ENCODE results near the gene WDR38.

Gene WDR38

GRCh38 chr9:124854161-124854560, 901 bp downstream of the WDR38 start:
- no peak for DNase-seq
- in situ Hi-C loops (cut with HindIII; ENCODE audit: low pct_ligation_motif_present, low pct_unique_long_range_greater_than_20kb, low sequenced_read_pairs): no loop called here

GRCh38 chr9:124854822-124855221, 1.6 kb downstream of the WDR38 start:
- DNase-seq: no peak
- in situ Hi-C loops (cut with HindIII; ENCODE audit: low pct_ligation_motif_present, low pct_unique_long_range_greater_than_20kb, low sequenced_read_pairs): no loop called here

GRCh38 chr9:124855566-124855943, 2.3 kb downstream of the WDR38 start:
- in situ Hi-C loops (cut with HindIII; ENCODE audit: low pct_ligation_motif_present, low pct_unique_long_range_greater_than_20kb, low sequenced_read_pairs): no loop called here
- DNase-seq: no peak

- in situ Hi-C loops (cut with HindIII; ENCODE audit: low pct_ligation_motif_present, low pct_unique_long_range_greater_than_20kb, low sequenced_read_pairs): no loop called here
- peak; percentile 52 for DNase-seq
These were observed 2.9 kb downstream of the WDR38 start for GRCh38 chr9:124855944-124856765.

- in situ Hi-C loops (cut with HindIII; ENCODE audit: low pct_ligation_motif_present, low pct_unique_long_range_greater_than_20kb, low sequenced_read_pairs): no loop called here
These were observed 4.4 kb downstream of the WDR38 start for GRCh38 chr9:124857533-124858162.

GRCh38 chr9:124858330-124859046, 5.2 kb downstream of the WDR38 start:
- no peak for DNase-seq
- in situ Hi-C loops (cut with HindIII; ENCODE audit: low pct_ligation_motif_present, low pct_unique_long_range_greater_than_20kb, low sequenced_read_pairs): no loop called here

More at GRCh38 chr9:124857533-124858162, 4.4 kb downstream of the WDR38 start:
- no peak for DNase-seq

- DNase-seq: no peak
- in situ Hi-C loops (cut with HindIII; ENCODE audit: low pct_ligation_motif_present, low pct_unique_long_range_greater_than_20kb, low sequenced_read_pairs): no loop called here
These were observed 6.7 kb downstream of the WDR38 start for GRCh38 chr9:124859803-124860581.

GRCh38 chr9:124860582-124861341, 7.5 kb downstream of the WDR38 start:
- in situ Hi-C loops (cut with HindIII; ENCODE audit: low pct_ligation_motif_present, low pct_unique_long_range_greater_than_20kb, low sequenced_read_pairs): no loop called here
- no peak for DNase-seq

- in situ Hi-C loops (cut with HindIII; ENCODE audit: low pct_ligation_motif_present, low pct_unique_long_range_greater_than_20kb, low sequenced_read_pairs): no loop called here
- DNase-seq: peak; percentile 92
These were observed 8.3 kb downstream of the WDR38 start, which contains the start of the genes ARPC5L and RPL35 for GRCh38 chr9:124861342-124862229. Gene ARPC5L, plus strand, starts transcription at chr9:124862130. Its CDS starts 7,161 bp downstream, at chr9:124869291. Gene RPL35, minus strand, starts transcription at chr9:124861957. Its CDS starts 45 bp downstream, at chr9:124861912.

GRCh38 chr9:124863371-124863871, 10.2 kb downstream of the WDR38 start:
- in situ Hi-C loops (cut with HindIII; ENCODE audit: low pct_ligation_motif_present, low pct_unique_long_range_greater_than_20kb, low sequenced_read_pairs): no loop called here
- no peak for DNase-seq

- peak; percentile 84 for DNase-seq
- in situ Hi-C loops (cut with HindIII; ENCODE audit: low pct_ligation_motif_present, low pct_unique_long_range_greater_than_20kb, low sequenced_read_pairs): no loop called here
These were observed 15.5 kb downstream of the WDR38 start for GRCh38 chr9:124868511-124869465.

GRCh38 chr9:124869466-124869985, 16.3 kb downstream of the WDR38 start:
- peak; percentile 35 for DNase-seq
- in situ Hi-C loops (cut with HindIII; ENCODE audit: low pct_ligation_motif_present, low pct_unique_long_range_greater_than_20kb, low sequenced_read_pairs): no loop called here

GRCh38 chr9:124869986-124870560, 16.8 kb downstream of the WDR38 start:
- in situ Hi-C loops (cut with HindIII; ENCODE audit: low pct_ligation_motif_present, low pct_unique_long_range_greater_than_20kb, low sequenced_read_pairs): no loop called here
- peak; percentile 39 for DNase-seq

- DNase-seq: no peak
These were observed 17.5 kb downstream of the WDR38 start for GRCh38 chr9:124870723-124871122.

GRCh38 chr9:124871156-124871561, 17.9 kb downstream of the WDR38 start:
- in situ Hi-C loops (cut with HindIII; ENCODE audit: low pct_ligation_motif_present, low pct_unique_long_range_greater_than_20kb, low sequenced_read_pairs): no loop called here
- DNase-seq: no peak

More at GRCh38 chr9:124870723-124871122, 17.5 kb downstream of the WDR38 start:
- in situ Hi-C loops (cut with HindIII; ENCODE audit: low pct_ligation_motif_present, low pct_unique_long_range_greater_than_20kb, low sequenced_read_pairs): no loop called here

Data from ACHN (cell line).